Stomach (tissue), 4 donors: ENCODE results near the gene ZXDC.

Experiments
- EP300 ChIP-seq: sonication (generic); formaldehyde crosslinking; IDR thresholded peaks from one replicate; pipeline ENCODE4 v1.6.1; 2017; ENCODE audit warnings: antibody characterized with exemption
- POLR2A ChIP-seq, 4 donors: fragments of 450-650 bp; IDR thresholded peaks; one replicate each; pipeline ENCODE4 v1.6.1; 2016; ENCODE audit warnings: antibody characterized with exemption in 4 of 4, control low read depth in 2 of 4, mild to moderate bottlenecking in 1 of 4, moderate library complexity in 1 of 4
- POLR2AphosphoS5 ChIP-seq, 3 donors: sonication (generic); formaldehyde crosslinking; IDR thresholded peaks; one replicate each; pipeline ENCODE4 v1.6.1; 2016; ENCODE audit warnings: antibody characterized with exemption in 3 of 3
- TF ChIP-seq, protein P1 (sequence below), 7 experiments: fragments of 450-650 bp in 4 of 7; fragments of 200-600 bp in 3 of 7; sonication (generic) in 3 of 7; IDR thresholded peaks; one replicate each; pipeline ENCODE4 v1.5.1; 2016 to 2019; ENCODE audit warnings: antibody characterized with exemption in 7 of 7, control low read depth in 2 of 7, mild to moderate bottlenecking in 1 of 7

DNA sequence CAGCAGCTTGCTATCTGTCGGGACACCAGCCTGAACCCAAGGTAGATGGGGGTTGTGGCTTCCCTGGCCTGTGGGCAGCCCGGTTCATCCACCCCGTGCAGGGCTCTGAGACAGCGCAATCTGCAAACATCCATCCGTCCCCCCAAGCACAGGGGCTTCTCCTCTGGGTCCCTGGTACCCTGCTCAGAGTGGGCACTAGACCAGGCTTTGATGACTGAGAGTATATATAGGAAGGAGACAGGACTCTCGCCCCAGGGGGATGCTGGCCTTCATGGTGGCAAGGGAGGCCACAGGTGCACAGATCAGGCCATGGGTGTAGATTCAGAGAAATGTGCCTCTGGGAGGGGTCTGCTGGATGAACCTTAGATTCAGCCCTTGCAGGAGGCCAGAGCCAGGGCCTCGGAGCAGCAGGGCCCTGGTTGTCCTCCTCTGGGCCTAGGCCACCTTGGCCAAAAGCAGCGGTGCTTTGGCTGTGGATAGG, 40.7 kb downstream of the ZXDC start:
- TF ChIP-seq, protein P1, sequence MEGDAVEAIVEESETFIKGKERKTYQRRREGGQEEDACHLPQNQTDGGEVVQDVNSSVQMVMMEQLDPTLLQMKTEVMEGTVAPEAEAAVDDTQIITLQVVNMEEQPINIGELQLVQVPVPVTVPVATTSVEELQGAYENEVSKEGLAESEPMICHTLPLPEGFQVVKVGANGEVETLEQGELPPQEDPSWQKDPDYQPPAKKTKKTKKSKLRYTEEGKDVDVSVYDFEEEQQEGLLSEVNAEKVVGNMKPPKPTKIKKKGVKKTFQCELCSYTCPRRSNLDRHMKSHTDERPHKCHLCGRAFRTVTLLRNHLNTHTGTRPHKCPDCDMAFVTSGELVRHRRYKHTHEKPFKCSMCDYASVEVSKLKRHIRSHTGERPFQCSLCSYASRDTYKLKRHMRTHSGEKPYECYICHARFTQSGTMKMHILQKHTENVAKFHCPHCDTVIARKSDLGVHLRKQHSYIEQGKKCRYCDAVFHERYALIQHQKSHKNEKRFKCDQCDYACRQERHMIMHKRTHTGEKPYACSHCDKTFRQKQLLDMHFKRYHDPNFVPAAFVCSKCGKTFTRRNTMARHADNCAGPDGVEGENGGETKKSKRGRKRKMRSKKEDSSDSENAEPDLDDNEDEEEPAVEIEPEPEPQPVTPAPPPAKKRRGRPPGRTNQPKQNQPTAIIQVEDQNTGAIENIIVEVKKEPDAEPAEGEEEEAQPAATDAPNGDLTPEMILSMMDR (IDR thresholded peaks at IDR 0.05), result no peak
- no peak for TF ChIP-seq POLR2AphosphoS5 (IDR thresholded peaks at IDR 0.05)
- no peak for TF ChIP-seq POLR2A (IDR thresholded peaks at IDR 0.05)
- no peak for TF ChIP-seq EP300
